ENCODE data around the gene HOXA11.

HOXA11 gene

GRCh38 chr7:27154901-27155815, 29.9 kb downstream of the HOXA11 start:
- H3K27ac Mint-ChIP-seq = peak overlapping the region in 1 of 2 donors; percentile 49
- peaks cover 78% of the 10 kb centered on the region for H3K4me1 Mint-ChIP-seq
- H3K27me3 Mint-ChIP-seq = peaks cover 100% of the 10 kb centered on the region
- H3K9me3 Mint-ChIP-seq = no peaks in the 10 kb centered on the region
- peak overlapping the region; percentile 64 to 80 for H3K4me3 Mint-ChIP-seq
- ATAC-seq (no peak), DNase-seq (peak in 1 of 2 donors; percentile 48)

- ATAC-seq (no peak), DNase-seq (no peak)
- Mint-ChIP-seq H3K4me1 (peaks cover 72% of the 10 kb centered on the region), H3K4me3 (peak overlapping the region in 1 of 2 donors; percentile 80), H3K27ac (peak overlapping the region in 1 of 2 donors; percentile 79), H3K9me3 (no peaks in the 10 kb centered on the region), H3K27me3 (peaks cover 100% of the 10 kb centered on the region)
Observed at GRCh38 chr7:27154369-27154768, 30.7 kb downstream of the HOXA11 start.

- no peaks in the 10 kb centered on the region for H3K9me3 Mint-ChIP-seq
- peaks cover 100% of the 10 kb centered on the region for H3K27me3 Mint-ChIP-seq
- ATAC-seq (no peak), DNase-seq (no peak)
- peaks cover 69% of the 10 kb centered on the region for H3K4me1 Mint-ChIP-seq
- H3K27ac Mint-ChIP-seq = no peak overlapping the region
- no peak overlapping the region for H3K4me3 Mint-ChIP-seq
Observed at GRCh38 chr7:27153526-27153925, 31.5 kb downstream of the HOXA11 start.

- peaks cover 100% of the 10 kb centered on the region for H3K27me3 Mint-ChIP-seq
- peaks cover 69% of the 10 kb centered on the region for H3K4me1 Mint-ChIP-seq
- H3K4me3 Mint-ChIP-seq = no peak overlapping the region
- ATAC-seq (no peak), DNase-seq (no peak)
- H3K27ac Mint-ChIP-seq = no peak overlapping the region
- no peaks in the 10 kb centered on the region for H3K9me3 Mint-ChIP-seq
Observed at GRCh38 chr7:27152816-27153442, 32.1 kb downstream of the HOXA11 start.

- Mint-ChIP-seq H3K27me3 (peaks cover 100% of the 10 kb centered on the region), H3K4me3 (peak within 1 kb of the TSS; percentile 79 to 87), H3K27ac (peak within 1 kb of the TSS in 1 of 2 donors; percentile 68), H3K4me1 (peaks cover 62% of the 10 kb centered on the region), H3K9me3 (no peaks in the 10 kb centered on the region)
- no peak for DNase-seq
- ATAC-seq = no peak
Observed at GRCh38 chr7:27151931-27152815, 32.9 kb downstream of the HOXA11 start, which contains the start of gene HOXA3. TSS of gene HOXA3 (minus strand) at chr7:27152583. CDS start at chr7:27110640, 41,943 bp downstream.

GRCh38 chr7:27151341-27151930, 33.6 kb downstream of the HOXA11 start:
- DNase-seq (no peak), ATAC-seq (no peak)
- peaks cover 100% of the 10 kb centered on the region for H3K27me3 Mint-ChIP-seq
- peak overlapping the region in 1 of 2 donors; percentile 68 for H3K27ac Mint-ChIP-seq
- H3K4me3 Mint-ChIP-seq = peak overlapping the region; percentile 79 to 87
- no peaks in the 10 kb centered on the region for H3K9me3 Mint-ChIP-seq
- peaks cover 58% of the 10 kb centered on the region for H3K4me1 Mint-ChIP-seq

- peaks cover 100% of the 10 kb centered on the region for H3K27me3 Mint-ChIP-seq
- peak; percentile 74 to 79 for DNase-seq
- H3K4me3 Mint-ChIP-seq = peak overlapping the region; percentile 79 to 87
- H3K9me3 Mint-ChIP-seq = no peaks in the 10 kb centered on the region
- peak; percentile 79 for ATAC-seq
- peaks cover 52% of the 10 kb centered on the region for H3K4me1 Mint-ChIP-seq
- no peak overlapping the region for H3K27ac Mint-ChIP-seq
Observed at GRCh38 chr7:27150568-27151340, 34.3 kb downstream of the HOXA11 start.

GRCh38 chr7:27149842-27150567, 35.0 kb downstream of the HOXA11 start:
- H3K4me1 Mint-ChIP-seq = peaks cover 44% of the 10 kb centered on the region
- peak overlapping the region; percentile 79 to 87 for H3K4me3 Mint-ChIP-seq
- ATAC-seq = peak; percentile 17
- H3K27me3 Mint-ChIP-seq = peaks cover 100% of the 10 kb centered on the region
- H3K27ac Mint-ChIP-seq = no peak overlapping the region
- peak in 1 of 2 donors; percentile 9 for DNase-seq
- no peaks in the 10 kb centered on the region for H3K9me3 Mint-ChIP-seq

GRCh38 chr7:27148756-27149641, 36.0 kb downstream of the HOXA11 start:
- Mint-ChIP-seq H3K27ac (no peak overlapping the region), H3K4me3 (no peak overlapping the region), H3K9me3 (no peaks in the 10 kb centered on the region), H3K4me1 (peaks cover 35% of the 10 kb centered on the region), H3K27me3 (peaks cover 94% of the 10 kb centered on the region)
- ATAC-seq = no peak
- DNase-seq = no peak

GRCh38 chr7:27148031-27148755, 36.8 kb downstream of the HOXA11 start:
- H3K27me3 Mint-ChIP-seq = peaks cover 86% of the 10 kb centered on the region
- H3K27ac Mint-ChIP-seq = no peak overlapping the region
- DNase-seq (no peak), ATAC-seq (no peak)
- peaks cover 35% of the 10 kb centered on the region for H3K4me1 Mint-ChIP-seq
- no peaks in the 10 kb centered on the region for H3K9me3 Mint-ChIP-seq
- H3K4me3 Mint-ChIP-seq = peak overlapping the region; percentile 69 to 78

- peak within 1 kb of the TSS; percentile 69 to 78 for H3K4me3 Mint-ChIP-seq
- H3K27ac Mint-ChIP-seq = no peak within 1 kb of the TSS
- DNase-seq = no peak
- no peak for ATAC-seq
- H3K9me3 Mint-ChIP-seq = no peaks in the 10 kb centered on the region
- H3K27me3 Mint-ChIP-seq = peaks cover 85% of the 10 kb centered on the region
- peaks cover 33% of the 10 kb centered on the region for H3K4me1 Mint-ChIP-seq
Observed at GRCh38 chr7:27147199-27148030, 37.6 kb downstream of the HOXA11 start, which contains the start of gene HOXA6. TSS of gene HOXA6 (minus strand) at chr7:27147774. CDS start at chr7:27147749, 25 bp downstream.

Data from stimulated activated naive CD8-positive, alpha-beta T cell treated with anti-CD3 and anti-CD28 coated beads, Interleukin-15, amount 100 ng/mL, for 72 hours (primary cell).